Islet precursor cell (in vitro differentiated cells): ENCODE measurements around the gene SGK1.
"Not testable (repeated sequence)": the region's sequence is repeated elsewhere in the genome, so short reads cannot be mapped to it uniquely, and the experiment has no call there.

Experiments used
- DNase-seq: peaks from one replicate; pipeline ENCODE4 v3.0.0-alpha.2; 2018

SGK1 gene

GRCh38 chr6:134249759-134250602 is 67.9 kb downstream of the SGK1 start:
- DNase-seq, result no peak

- DNase-seq, result no peak
These were observed 68.6 kb downstream of the SGK1 start for GRCh38 chr6:134249239-134249758.

GRCh38 chr6:134247844-134248580 is 69.9 kb downstream of the SGK1 start:
- DNase-seq, result no peak

GRCh38 chr6:134247231-134247833 is 70.6 kb downstream of the SGK1 start:
- no peak for DNase-seq

GRCh38 chr6:134245706-134246105 is 72.2 kb downstream of the SGK1 start:
- DNase-seq, result no peak

- no peak for DNase-seq
These were observed 72.9 kb downstream of the SGK1 start for GRCh38 chr6:134245041-134245440.

GRCh38 chr6:134240665-134241431 is 77.1 kb downstream of the SGK1 start:
- no peak for DNase-seq

GRCh38 chr6:134238960-134239795 is 78.7 kb downstream of the SGK1 start:
- no peak for DNase-seq

GRCh38 chr6:134238006-134238405 is 79.9 kb downstream of the SGK1 start:
- DNase-seq, result no peak

- DNase-seq, result no peak
These were observed 81.8 kb downstream of the SGK1 start for GRCh38 chr6:134235937-134236751.

- DNase-seq, result not testable (repeated sequence)
These were observed 82.6 kb downstream of the SGK1 start for GRCh38 chr6:134235334-134235733.

- DNase-seq, result no peak
These were observed 84.5 kb downstream of the SGK1 start for GRCh38 chr6:134233180-134233955.

- no peak for DNase-seq
These were observed 87.0 kb downstream of the SGK1 start for GRCh38 chr6:134230940-134231339.

- no peak for DNase-seq
These were observed 87.7 kb downstream of the SGK1 start for GRCh38 chr6:134230087-134230700.

GRCh38 chr6:134229520-134229919 is 88.4 kb downstream of the SGK1 start:
- no peak for DNase-seq

GRCh38 chr6:134223796-134224420 is 94.0 kb downstream of the SGK1 start:
- DNase-seq, result no peak

- DNase-seq, result no peak
These were observed 96.7 kb downstream of the SGK1 start for GRCh38 chr6:134221250-134221649.

GRCh38 chr6:134217798-134218140 is 100.1 kb downstream of the SGK1 start:
- DNase-seq, result no peak

GRCh38 chr6:134217105-134217797 is 100.7 kb downstream of the SGK1 start:
- no peak for DNase-seq
